ENCODE results near the gene POLE. TPM values are rescaled to one million over a fixed set of nuclear protein-coding genes. Genes with fewer than 3 reads are reported as not detected.

The POLE gene
- total RNA-seq, 4 donors from 2014 or later: 17.8 to 42.4 (median 27.0) TPM

DNA sequence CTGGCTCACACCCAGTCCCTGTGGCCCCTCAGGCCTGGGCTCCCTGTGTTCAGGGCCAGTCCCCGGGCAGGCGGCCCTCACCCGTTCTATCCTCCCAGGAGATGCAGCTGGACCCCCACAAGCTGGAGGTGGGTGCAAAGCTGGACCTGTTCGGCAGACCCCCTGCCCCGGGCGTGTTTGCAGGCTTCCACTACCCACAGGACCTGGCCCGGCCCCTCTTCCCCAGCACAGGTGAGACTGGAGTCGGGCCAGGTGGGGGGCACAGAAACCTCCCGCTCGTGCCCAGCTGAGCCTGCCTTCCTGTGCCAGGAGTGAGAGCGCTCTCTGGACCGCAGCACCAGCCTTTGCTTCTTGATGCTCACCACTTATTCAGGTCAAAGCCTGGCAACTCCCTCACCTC, 110.4 kb downstream of the POLE start:
- WGBS, 2 donors: 90 to 96% methylated on average over 5 to 8 of the region's 12 CpGs
- intact Hi-C loops (cut with DNase I): no loop called here
- TF ChIP-seq POLR2A (IDR thresholded peaks at IDR 0.05): no peak
- TF ChIP-seq, protein P1, sequence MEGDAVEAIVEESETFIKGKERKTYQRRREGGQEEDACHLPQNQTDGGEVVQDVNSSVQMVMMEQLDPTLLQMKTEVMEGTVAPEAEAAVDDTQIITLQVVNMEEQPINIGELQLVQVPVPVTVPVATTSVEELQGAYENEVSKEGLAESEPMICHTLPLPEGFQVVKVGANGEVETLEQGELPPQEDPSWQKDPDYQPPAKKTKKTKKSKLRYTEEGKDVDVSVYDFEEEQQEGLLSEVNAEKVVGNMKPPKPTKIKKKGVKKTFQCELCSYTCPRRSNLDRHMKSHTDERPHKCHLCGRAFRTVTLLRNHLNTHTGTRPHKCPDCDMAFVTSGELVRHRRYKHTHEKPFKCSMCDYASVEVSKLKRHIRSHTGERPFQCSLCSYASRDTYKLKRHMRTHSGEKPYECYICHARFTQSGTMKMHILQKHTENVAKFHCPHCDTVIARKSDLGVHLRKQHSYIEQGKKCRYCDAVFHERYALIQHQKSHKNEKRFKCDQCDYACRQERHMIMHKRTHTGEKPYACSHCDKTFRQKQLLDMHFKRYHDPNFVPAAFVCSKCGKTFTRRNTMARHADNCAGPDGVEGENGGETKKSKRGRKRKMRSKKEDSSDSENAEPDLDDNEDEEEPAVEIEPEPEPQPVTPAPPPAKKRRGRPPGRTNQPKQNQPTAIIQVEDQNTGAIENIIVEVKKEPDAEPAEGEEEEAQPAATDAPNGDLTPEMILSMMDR (IDR thresholded peaks at IDR 0.05): no peak
- DNase-seq: no peak
- Histone ChIP-seq H3K4me1 (peaks cover 0 to 13% (median 0%) of the 10 kb centered on the region in 3 donors), H3K27ac (no peak overlapping the region), H3K27me3 (no peaks in the 10 kb centered on the region), H3K4me3 (no peak overlapping the region), H3K9me3 (no peaks in the 10 kb centered on the region), H3K36me3 (peaks cover 6 to 97% (median 10%) of the 10 kb centered on the region in 3 donors)

DNA sequence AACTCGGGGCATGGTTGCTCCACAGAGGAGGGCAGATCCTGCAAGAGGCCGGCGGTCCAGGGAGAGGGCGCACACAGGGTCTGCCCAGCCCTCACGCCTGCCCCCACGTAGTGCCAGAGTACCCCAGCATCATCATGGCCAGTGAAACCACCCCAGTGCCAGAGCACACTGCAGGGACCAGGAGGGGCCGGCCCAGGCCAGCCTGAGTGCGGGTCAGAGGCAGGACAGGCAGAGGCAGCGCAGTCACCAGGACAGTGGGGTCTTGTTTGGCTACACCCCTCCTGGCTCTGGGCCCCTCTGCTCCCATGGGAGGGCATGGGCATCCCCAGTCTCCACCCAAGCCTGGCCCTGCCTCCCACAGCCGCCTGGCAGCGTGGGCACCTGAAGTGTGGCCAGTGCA, 111.5 kb downstream of the POLE start:
- Histone ChIP-seq H3K27ac (no peak overlapping the region), H3K27me3 (no peaks in the 10 kb centered on the region), H3K4me1 (peaks cover 0 to 11% (median 0%) of the 10 kb centered on the region in 3 donors), H3K36me3 (peaks cover 9 to 97% (median 10%) of the 10 kb centered on the region in 3 donors), H3K9me3 (no peaks in the 10 kb centered on the region), H3K4me3 (no peak overlapping the region)
- TF ChIP-seq, protein P1 (IDR thresholded peaks at IDR 0.05): no peak
- no peak for TF ChIP-seq POLR2A (IDR thresholded peaks at IDR 0.05)
- 90 to 100% methylated on average over 2 to 3 of the region's 11 CpGs for WGBS, 2 donors
- DNase-seq: no peak
- intact Hi-C loops (cut with DNase I): no loop called here

DNA sequence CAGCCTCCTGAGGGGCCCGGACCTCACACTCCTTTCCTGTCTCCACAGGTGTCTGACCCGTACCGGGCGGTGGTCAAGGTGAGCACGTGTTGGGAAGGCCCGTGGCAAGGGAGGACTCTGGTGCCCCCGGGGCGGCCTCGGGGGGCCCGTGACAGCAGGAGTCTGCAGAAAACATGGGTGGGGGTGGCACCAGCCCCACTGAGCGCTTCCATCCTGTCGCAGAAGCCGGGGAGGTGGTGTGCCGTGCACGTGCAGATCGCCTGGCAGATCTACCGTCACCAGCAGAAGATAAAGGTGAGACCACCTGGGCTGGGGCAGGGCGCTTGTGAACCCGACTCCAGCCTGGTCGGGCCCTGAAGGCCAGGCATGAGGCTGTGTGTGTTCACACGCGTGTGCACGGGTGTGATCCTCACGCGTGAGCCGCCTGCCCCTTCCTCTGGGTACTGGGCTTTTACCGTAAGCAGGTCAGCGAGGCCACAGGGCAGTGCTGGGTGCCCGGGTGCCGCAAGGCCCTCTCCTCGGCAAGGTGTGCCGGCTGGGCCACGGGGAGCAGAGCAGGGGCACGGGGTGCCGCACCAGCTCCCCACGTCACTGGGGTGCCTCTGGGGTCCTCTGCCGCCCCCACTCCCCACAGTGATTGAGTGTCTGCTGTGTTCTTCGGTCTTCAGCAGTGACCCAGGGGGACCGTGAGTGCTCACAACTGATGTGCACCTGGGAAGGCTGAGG, 112.7 kb downstream of the POLE start:
- no peak for DNase-seq
- Histone ChIP-seq H3K4me3 (no peak overlapping the region), H3K9me3 (no peaks in the 10 kb centered on the region), H3K27me3 (no peaks in the 10 kb centered on the region), H3K4me1 (peaks cover 0 to 8% (median 0%) of the 10 kb centered on the region in 3 donors), H3K36me3 (peaks cover 10 to 97% (median 13%) of the 10 kb centered on the region in 3 donors), H3K27ac (no peak overlapping the region)
- WGBS, 2 donors: 97 to 99% methylated on average over 12 to 13 of the region's 39 CpGs
- no peak for TF ChIP-seq POLR2A (IDR thresholded peaks at IDR 0.05)
- TF ChIP-seq, protein P1 (IDR thresholded peaks at IDR 0.05): no peak
- intact Hi-C loops (cut with DNase I): no loop called here

Small RNA genes within 50 kb of the gene (small RNA-seq; reads per million reads assigned to genes)
- 0 reads per million in 4 donors for gene MIR6763
- gene RNA5SP379: 0 to 0.27 (median 0.07) reads per million in 4 donors

Other genes with a start within 250 kb of the POLE start
- 10 to 100 TPM in 3 of 4 donors, 1 to 10 TPM in 1; 5.9 to 34.3 (median 23.4) TPM for gene FBRSL1, start 197.2 kb downstream of the POLE start, total RNA-seq
- gene LRCOL1, start 76.8 kb downstream of the POLE start, total RNA-seq: 1 to 10 TPM in 1 of 4 donors, not detected in 3; 1.5 TPM
- 1 to 10 TPM in 1 of 4 donors, under 1 TPM in 1, not detected in 2; 0.35 to 8.0 TPM for gene P2RX2, start 68.6 kb downstream of the POLE start, total RNA-seq
- gene PXMP2, start 245 bp upstream of the POLE start, total RNA-seq: 10 to 100 TPM; 16.3 to 31.9 (median 18.5) TPM
- 10 to 100 TPM; 33.9 to 71.0 (median 39.9) TPM for gene PGAM5, start 23.5 kb upstream of the POLE start, total RNA-seq
- gene ANKLE2, start 74.5 kb upstream of the POLE start, total RNA-seq: 10 to 100 TPM; 26.4 to 73.5 (median 57.7) TPM
- gene GOLGA3, start 141.5 kb upstream of the POLE start, total RNA-seq: 10 to 100 TPM; 37.0 to 62.2 (median 54.0) TPM
- gene CHFR, start 200.3 kb upstream of the POLE start, total RNA-seq: 10 to 100 TPM; 19.0 to 37.9 (median 35.8) TPM

All from esophagus squamous epithelium (tissue), 5 donors.